ENCODE measurements around the gene PDE4D. TPM values are rescaled to one million over a fixed set of nuclear protein-coding genes. Genes with fewer than 3 reads are reported as not detected.

PDE4D gene
- total and polyA plus RNA-seq, 2 of the 4 experiments (the other 2 are of a cell fraction) = 1.4 to 7.9 TPM

DNA sequence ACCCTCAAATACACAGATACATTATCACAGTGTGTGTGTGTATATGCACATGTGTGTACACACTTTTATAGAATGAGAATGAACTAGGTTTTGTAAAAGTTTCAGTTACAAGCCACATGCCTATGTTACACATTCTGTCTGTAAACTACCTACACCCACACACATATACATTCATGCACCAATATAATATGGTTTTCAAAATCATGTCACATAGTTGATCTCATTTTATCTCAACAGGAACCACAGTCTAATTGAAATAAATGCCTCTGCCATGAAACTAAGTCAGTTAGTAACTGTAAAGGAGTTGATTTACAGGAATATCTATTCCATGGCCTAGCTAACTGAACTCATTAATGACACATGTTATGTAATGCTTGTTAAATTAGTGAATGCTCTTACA, 646.6 kb downstream of the PDE4D start:
- Histone ChIP-seq H3K14ac (replicated peaks; ENCODE audit: low read depth, low read length) (no peak overlapping the region), H3K4me2 (ENCODE audit: low read depth, low read length) (no peak overlapping the region), H3K4ac (ENCODE audit: low read depth, low read length) (no peak overlapping the region), H3K4me1 (ENCODE audit: control insufficient read depth, insufficient read depth, low read length) (no peaks in the 10 kb centered on the region), H2BK20ac (ENCODE audit: low read depth, low read length) (no peak overlapping the region), H4K91ac (ENCODE audit: insufficient read depth, low read depth, low read length) (no peak overlapping the region), H3K9ac (ENCODE audit: low read depth, low read length) (no peak overlapping the region), H3K27ac (ENCODE audit: insufficient read depth, low read length) (no peak overlapping the region), H2BK15ac (ENCODE audit: low read depth, low read length) (no peak overlapping the region), H3K23ac (ENCODE audit: low read depth, low read length) (no peak overlapping the region), H4K8ac (ENCODE audit: low read depth in 2 of 2, low read length in 2 of 2) (no peak overlapping the region), H2BK120ac (ENCODE audit: low read depth, low read length) (no peak overlapping the region), H3K9me3 (ENCODE audit: control insufficient read depth, insufficient read depth, low read length) (no peaks in the 10 kb centered on the region), H3K36me3 (ENCODE audit: control insufficient read depth, insufficient read depth, low read length) (no peaks in the 10 kb centered on the region), H3K79me1 (ENCODE audit: low read depth in 1 of 2, low read length in 2 of 2) (no peaks in the 10 kb centered on the region), H4K5ac (ENCODE audit: low read depth, low read length) (no peak overlapping the region), H3K56ac (ENCODE audit: extremely low read depth, insufficient read depth, low read length) (no peak overlapping the region), H3K27me3 (ENCODE audit: control insufficient read depth, insufficient read depth, low read length) (no peaks in the 10 kb centered on the region), H2AK5ac (ENCODE audit: low read depth, low read length) (no peak overlapping the region), H3K4me3 (ENCODE audit: insufficient read depth, low read depth, low read length) (no peak overlapping the region), H2AFZ (replicated peaks; ENCODE audit: low read length, poor library complexity) (no peak overlapping the region), H3K18ac (ENCODE audit: low read depth, low read length) (no peak overlapping the region), H2BK5ac (ENCODE audit: low read depth, low read length, poor library complexity, severe bottlenecking) (no peak overlapping the region), H3K9me1 (ENCODE audit: insufficient read depth, low read length) (no peaks in the 10 kb centered on the region), H4K20me1 (ENCODE audit: insufficient read depth, low read length) (no peaks in the 10 kb centered on the region), H2AK9ac (replicated peaks; ENCODE audit: low read depth, low read length, poor library complexity) (no peak overlapping the region)
- in situ Hi-C loops (cut with MboI; ENCODE audit: low sequenced_read_pairs) = no loop called here
- intact Hi-C loops (cut with micrococcal nuclease) = no loop called here
- ATAC-seq (ENCODE audit: low read depth) = no peak
- CTCF ChIA-PET = no interaction called here
- dilution Hi-C loops (cut with HindIII; ENCODE audit: low sequenced_read_pairs, unreplicated experiment) = no loop called here
- DNase-seq = no peak
- POLR2A ChIA-PET (ENCODE audit: unreplicated experiment) = no interaction called here
- TF ChIP-seq USF2 (IDR thresholded peaks at IDR 0.05; ENCODE audit: low read depth, low read length) (no peak), RCOR1 (IDR thresholded peaks at IDR 0.05; ENCODE audit: insufficient replicate concordance, low read length) (no peak), RAD21 (IDR thresholded peaks at IDR 0.05; ENCODE audit: low read length) (no peak), SMC3 (IDR thresholded peaks at IDR 0.05; ENCODE audit: low read depth, low read length) (no peak), BHLHE40 (IDR thresholded peaks at IDR 0.05; ENCODE audit: low read depth, low read length) (no peak), CEBPB (IDR thresholded peaks at IDR 0.05; ENCODE audit: low read depth, low read length) (no peak), MAFK (IDR thresholded peaks at IDR 0.05; ENCODE audit: low read depth, low read length) (no peak), NFE2L2 (IDR thresholded peaks at IDR 0.05; ENCODE audit: low read depth, low read length) (no peak), RFX5 (IDR thresholded peaks at IDR 0.05; ENCODE audit: low read depth, low read length) (no peak), POLR2A (IDR thresholded peaks at IDR 0.05; ENCODE audit: low read depth, low read length) (no peak), CTCF (conservative IDR thresholded peaks at IDR 0.05; ENCODE audit: low read depth, low read length) (no peak), MAZ (IDR thresholded peaks at IDR 0.05; ENCODE audit: borderline replicate concordance, low read depth, low read length) (no peak), FOS (IDR thresholded peaks at IDR 0.05; ENCODE audit: low read depth, low read length) (no peak), MXI1 (IDR thresholded peaks at IDR 0.05; ENCODE audit: borderline replicate concordance, low read depth, low read length) (no peak), CHD1 (IDR thresholded peaks at IDR 0.05; ENCODE audit: low read depth, low read length) (no peak)
- TF ChIP-seq, protein P1, sequence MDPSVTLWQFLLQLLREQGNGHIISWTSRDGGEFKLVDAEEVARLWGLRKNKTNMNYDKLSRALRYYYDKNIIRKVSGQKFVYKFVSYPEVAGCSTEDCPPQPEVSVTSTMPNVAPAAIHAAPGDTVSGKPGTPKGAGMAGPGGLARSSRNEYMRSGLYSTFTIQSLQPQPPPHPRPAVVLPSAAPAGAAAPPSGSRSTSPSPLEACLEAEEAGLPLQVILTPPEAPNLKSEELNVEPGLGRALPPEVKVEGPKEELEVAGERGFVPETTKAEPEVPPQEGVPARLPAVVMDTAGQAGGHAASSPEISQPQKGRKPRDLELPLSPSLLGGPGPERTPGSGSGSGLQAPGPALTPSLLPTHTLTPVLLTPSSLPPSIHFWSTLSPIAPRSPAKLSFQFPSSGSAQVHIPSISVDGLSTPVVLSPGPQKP (IDR thresholded peaks at IDR 0.05; ENCODE audit: borderline replicate concordance, low read depth, low read length) = no peak
- BruUV-seq (replicated peaks) = no TSS peak

All from IMR-90 (cell line).